22Rv1 (cell line): ENCODE results near the gene DNAJC12.

Source experiments
- ZFX ChIP-seq: fragments of 450-650 bp; IDR thresholded peaks from 2 replicates; pipeline ENCODE4 v1.6.1; 2017; ENCODE audit warnings: antibody characterized with exemption, borderline replicate concordance
- TF ChIP-seq, protein P1 (sequence below): fragments of 450-650 bp; IDR thresholded peaks from 2 replicates; pipeline ENCODE4 v1.5.1; 2017; ENCODE audit warnings: mild to moderate bottlenecking

DNA sequence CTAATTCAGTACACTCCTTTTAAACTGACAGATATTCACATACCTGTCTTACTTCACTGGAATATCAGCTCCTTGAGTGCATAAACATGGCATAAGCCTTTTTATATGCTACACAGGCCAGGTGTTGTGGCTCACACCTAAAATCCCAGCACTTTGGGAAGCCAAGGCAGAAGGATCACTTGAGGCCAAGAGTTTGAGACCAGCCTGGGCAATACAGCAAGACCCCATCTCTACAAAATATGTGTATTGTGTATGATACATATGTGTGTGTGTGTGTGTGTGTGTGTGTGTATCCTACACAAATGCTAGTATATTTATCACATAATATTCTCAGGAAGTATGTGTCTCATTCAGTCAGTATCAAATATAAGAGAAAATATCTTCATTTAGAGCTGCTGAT is 45.3 kb downstream of the DNAJC12 start:
- TF ChIP-seq, protein P1, sequence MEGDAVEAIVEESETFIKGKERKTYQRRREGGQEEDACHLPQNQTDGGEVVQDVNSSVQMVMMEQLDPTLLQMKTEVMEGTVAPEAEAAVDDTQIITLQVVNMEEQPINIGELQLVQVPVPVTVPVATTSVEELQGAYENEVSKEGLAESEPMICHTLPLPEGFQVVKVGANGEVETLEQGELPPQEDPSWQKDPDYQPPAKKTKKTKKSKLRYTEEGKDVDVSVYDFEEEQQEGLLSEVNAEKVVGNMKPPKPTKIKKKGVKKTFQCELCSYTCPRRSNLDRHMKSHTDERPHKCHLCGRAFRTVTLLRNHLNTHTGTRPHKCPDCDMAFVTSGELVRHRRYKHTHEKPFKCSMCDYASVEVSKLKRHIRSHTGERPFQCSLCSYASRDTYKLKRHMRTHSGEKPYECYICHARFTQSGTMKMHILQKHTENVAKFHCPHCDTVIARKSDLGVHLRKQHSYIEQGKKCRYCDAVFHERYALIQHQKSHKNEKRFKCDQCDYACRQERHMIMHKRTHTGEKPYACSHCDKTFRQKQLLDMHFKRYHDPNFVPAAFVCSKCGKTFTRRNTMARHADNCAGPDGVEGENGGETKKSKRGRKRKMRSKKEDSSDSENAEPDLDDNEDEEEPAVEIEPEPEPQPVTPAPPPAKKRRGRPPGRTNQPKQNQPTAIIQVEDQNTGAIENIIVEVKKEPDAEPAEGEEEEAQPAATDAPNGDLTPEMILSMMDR: no peak
- no peak for TF ChIP-seq ZFX
